DMS79 treated with DMSO at 0.1 percent for 48 hours (cell line): ENCODE results near the gene RECK.
A peak's percentile ranks its signal among the peaks of the same experiment; 100 is the strongest.

Experiments used
- DNase-seq: peaks from one replicate; lab custom pipeline; 2025; lab: John Stamatoyannopoulos, UW

The RECK gene

DNA sequence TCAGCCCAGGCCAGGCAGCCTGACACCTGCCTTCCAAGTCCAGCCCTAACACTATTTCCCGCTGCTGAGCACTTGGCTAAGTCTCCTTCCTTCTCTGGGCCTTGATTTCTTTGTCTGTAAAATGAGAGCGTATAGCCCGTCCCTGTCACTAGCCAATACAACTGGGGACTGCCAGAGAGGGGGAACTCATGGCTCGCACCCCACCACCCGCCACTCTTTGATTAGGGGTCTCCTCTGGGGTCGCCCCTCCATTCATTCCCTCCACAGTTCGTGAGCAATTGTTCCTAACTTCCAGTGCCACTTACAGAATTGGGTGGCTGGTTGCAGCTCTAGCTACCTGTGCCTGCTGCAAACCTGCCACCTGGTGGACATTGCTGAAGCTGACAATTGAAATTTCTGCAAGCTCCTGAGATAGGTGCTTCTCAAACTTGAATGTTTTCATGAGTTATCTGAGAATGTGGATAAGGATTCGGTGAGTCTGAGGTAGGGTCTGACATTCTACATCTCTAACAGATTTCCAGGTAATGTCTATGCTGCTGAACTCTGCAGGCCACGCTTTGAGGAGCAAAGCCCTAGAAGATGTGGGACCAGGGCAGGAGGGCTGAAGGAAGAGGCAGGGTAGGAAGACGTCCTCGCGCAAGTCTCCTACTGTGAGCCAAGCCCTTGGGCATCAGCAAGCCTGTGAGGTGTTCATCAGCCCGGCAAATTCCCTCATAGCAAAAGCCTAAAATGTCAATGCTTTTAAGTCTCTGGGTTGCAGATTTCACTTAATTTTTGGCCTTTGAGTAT, 13.3 kb upstream of the RECK start:
- DNase-seq, result peak; percentile 53

GRCh38 chr9:36025746-36026145, 11.0 kb upstream of the RECK start:
- DNase-seq, result no peak

GRCh38 chr9:36029202-36029601, 7.5 kb upstream of the RECK start:
- DNase-seq, result no peak

DNA sequence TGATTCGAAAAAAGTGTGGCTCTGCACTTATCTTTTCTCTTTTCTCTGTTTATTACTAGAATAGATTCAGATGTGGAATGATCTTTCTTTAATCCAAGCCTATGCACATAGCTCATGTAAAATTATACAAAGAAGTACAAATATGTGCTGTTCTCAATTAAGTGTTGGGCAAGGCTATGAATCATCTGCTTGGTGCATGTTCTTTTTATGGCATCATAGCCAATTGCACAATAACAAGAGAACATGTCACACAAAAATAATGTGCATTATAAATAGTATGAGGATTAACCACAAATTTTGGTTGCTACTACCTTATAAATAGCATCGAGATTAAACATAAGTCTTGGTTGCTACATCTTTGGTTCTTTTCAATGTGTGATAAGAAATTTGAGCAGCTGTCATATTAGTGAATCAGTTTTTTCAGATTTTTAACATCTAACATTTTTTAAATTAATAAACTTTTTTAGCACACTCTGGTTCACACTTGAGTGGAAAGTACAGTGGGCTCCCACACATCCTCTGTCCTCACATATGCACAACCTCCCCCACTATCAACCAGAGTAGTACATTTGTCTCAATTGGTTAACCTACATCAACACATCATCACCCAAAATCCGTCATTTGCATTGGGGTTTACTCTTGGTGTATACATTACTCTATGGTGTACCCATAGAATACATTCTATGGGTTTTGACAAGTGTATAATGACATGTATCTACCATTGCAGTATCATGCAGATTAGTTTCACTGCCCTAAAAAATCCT, 6.8 kb upstream of the RECK start:
- no peak for DNase-seq

- DNase-seq, result no peak
Measured at GRCh38 chr9:36030871-36031270, 5.8 kb upstream of the RECK start.

- DNase-seq, result no peak
Measured at GRCh38 chr9:36031774-36032555, 4.7 kb upstream of the RECK start.

- DNase-seq, result no peak
Measured at GRCh38 chr9:36033788-36034187, 2.9 kb upstream of the RECK start.

GRCh38 chr9:36034234-36034633, 2.5 kb upstream of the RECK start:
- DNase-seq, result no peak

DNA sequence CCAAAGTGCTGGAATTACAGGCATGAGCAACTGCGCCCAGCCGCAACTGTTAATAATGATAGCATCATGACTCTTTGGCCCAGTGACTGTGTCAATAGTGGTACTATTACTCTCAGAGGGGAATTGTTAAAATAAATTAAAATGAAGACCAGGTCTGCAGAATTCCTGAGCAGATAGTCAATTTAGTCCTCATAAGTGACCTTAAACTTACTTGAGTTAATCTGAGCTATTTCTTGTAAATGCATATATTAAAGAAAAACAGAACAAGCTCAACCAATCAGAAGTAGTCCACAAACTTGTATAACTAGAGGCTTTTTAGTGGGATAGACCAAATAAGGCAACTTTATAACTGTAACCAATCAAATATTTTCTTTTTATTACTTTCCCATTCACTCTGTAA, 1.7 kb upstream of the RECK start:
- no peak for DNase-seq

DNA sequence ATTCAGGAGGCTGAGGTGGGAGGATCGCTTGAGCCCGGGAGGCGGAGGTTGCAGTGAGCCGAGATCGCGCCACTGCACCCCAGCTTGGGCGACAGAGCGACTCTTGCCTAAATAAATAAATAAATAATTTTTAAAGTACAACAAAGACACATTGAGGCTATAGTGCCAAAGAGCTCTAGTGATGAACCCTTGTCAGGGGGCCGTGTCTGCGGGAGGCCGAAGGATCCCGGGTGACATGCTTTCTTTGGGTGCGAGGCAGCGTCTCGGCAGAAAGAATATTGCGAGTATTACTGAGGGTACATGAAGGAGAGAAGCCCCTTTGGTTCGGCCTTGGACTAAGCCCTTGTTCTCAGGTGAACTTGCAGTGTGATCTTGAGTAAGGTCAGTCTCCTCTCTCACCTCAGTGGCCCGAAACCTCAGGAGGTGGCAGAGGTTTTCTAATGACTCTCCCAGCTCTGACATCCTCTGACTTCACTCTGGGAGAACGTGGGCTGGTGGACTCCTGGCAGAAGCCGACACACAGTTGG, 397 bp upstream of the RECK start:
- DNase-seq, result no peak

GRCh38 chr9:36037549-36038122, 923 bp downstream of the RECK start:
- peak; percentile 37 for DNase-seq

- no peak for DNase-seq
Measured at GRCh38 chr9:36039121-36039520, 2.4 kb downstream of the RECK start.

DNA sequence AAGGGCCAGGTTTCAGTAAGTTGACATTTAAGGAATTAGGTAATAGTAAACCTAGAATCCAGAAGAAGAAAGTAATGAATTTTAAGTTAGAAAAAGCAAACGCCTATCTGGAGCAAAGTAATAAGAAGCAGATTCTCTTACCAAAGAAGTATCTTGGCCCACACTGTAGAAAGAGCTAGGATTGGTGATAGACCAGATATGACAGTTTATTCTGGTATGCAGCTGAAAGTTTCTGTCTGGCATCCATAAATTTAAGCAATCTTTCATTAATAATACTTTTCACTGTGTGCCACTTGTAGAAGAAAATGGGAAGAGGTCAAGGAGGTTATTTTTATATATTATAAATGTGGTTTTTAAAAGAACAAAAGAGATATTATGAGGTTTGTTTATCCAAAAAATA, 3.0 kb downstream of the RECK start:
- no peak for DNase-seq

GRCh38 chr9:36040271-36040925, 3.7 kb downstream of the RECK start:
- no peak for DNase-seq

DNA sequence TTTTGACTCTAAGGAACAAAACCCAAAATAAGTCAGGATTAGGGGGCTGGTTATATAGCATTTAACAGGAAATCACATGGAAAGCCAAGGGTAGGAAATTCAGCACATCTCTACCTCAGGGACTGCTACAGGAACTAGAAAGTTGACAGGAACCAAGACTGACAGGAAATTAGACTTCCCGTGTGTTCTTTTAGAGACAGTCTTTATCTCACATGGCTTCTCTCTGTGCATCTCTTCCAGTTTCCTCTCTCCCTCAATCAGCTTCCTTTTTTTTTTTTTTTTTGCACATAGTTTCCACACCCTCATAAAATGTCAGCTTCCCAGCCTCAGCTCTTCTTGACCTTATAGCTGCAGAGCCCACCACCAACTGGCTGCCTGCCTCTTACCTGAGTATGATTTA, 4.8 kb downstream of the RECK start:
- no peak for DNase-seq

GRCh38 chr9:36045610-36046009, 8.9 kb downstream of the RECK start:
- no peak for DNase-seq

DNA sequence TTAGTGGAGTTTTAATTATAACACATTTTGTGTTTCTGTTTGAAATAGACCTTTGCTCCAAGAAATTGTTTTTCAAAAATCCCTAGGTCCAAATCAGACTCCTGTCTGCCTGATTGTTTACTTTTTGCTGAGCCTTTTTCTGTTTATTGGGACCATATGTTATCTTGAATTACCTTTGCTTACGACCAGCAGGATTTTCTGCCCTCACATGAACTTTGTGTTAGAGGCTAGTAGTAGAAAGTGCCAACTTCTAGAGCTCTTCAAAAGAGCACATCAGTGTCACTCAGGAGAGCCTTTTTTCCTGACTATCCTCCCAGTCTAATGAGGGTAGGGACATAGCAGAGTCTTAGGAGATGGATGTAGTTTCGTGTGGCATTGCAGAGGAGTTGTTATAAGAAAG, 10.2 kb downstream of the RECK start:
- no peak for DNase-seq

- no peak for DNase-seq
Measured at GRCh38 chr9:36049408-36049807, 12.7 kb downstream of the RECK start.

DNA sequence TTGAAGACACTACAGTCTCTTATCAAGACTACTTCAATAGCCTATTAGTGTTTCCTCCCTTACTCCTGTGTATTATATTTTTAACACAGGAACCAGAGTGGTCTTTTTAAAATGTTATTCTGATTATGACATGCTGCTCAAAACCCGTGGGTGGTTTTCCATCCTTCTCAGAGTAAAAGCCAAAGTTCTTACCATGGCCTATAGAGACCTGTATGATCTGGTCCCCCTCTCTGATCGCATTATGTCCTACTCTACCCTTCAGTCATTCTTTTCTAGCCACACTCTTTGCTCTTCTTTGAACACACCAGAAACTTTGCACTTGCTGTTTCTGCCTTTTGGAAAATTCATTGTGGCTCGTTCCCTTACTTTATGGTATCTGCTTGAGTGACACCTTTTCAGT, 13.8 kb downstream of the RECK start:
- no peak for DNase-seq

DNA sequence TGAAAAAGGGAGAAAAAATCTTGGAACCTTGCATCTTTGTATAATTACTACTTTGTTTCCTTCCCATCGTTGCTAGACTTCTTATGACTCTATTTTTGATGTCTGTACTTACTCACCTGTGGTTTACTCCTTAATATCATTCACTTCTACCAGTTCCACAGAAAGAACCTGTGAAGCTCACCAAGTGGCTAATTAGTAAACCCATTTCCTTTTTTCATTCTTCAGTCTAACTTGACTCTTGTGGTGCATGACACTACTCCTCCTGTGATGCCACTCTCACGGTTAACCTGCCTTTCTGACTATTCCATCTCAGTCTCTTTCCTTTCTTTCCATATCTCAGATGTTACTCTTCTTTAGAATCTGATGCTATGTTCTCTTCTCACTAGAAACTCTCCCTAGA, 14.6 kb downstream of the RECK start:
- DNase-seq, result no peak

- DNase-seq, result no peak
Measured at GRCh38 chr9:36053971-36054370, 17.3 kb downstream of the RECK start.

GRCh38 chr9:36056896-36057295, 20.2 kb downstream of the RECK start:
- DNase-seq, result no peak
